Measurements from ENCODE around the gene DCST2.

Gene DCST2

DNA sequence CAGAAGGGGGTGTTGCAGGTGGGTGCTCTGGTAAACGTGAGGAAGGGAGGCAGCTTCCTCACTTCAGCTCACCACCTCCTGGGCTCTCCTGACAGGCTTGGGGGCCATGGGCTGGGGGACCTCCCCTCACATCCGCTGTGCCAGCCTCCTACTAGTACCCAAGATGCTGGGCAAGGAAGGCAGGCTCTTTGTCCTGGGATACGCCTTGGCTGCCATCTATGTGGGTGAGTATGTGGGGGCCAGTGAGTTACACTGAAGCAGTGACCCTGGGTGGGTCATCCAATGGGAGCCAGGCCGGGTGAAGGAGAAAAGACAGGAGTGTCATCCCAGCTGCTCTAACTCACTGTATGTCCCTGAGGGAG is 5.7 kb upstream of the DCST2 start:
- Histone ChIP-seq H3K4me2 (ENCODE audit: low read depth, low read length, poor library complexity, severe bottlenecking) (no peak overlapping the region), H3K36me3 (ENCODE audit: low read length) (no peaks in the 10 kb centered on the region), H3K4me3 (ENCODE audit: insufficient read depth, low read length, poor library complexity, severe bottlenecking) (no peak overlapping the region), H3K79me2 (ENCODE audit: insufficient read depth, low read length) (no peaks in the 10 kb centered on the region), H3K9me3 (ENCODE audit: insufficient read depth, low read length) (no peaks in the 10 kb centered on the region), H3K27me3 (ENCODE audit: low read length) (no peaks in the 10 kb centered on the region), H3K27ac (ENCODE audit: low read depth, low read length) (no peak overlapping the region), H4K20me1 (ENCODE audit: low read depth, low read length) (no peaks in the 10 kb centered on the region), H3K9ac (ENCODE audit: low read length) (no peak overlapping the region), H2AFZ (ENCODE audit: low read depth, low read length, severe bottlenecking) (no peak overlapping the region), H3F3A (ENCODE audit: insufficient read depth) (no peaks in the 10 kb centered on the region), H3K9me2 (replicated peaks; ENCODE audit: insufficient read depth, low read length) (no peaks in the 10 kb centered on the region)
- TF ChIP-seq EZH2phosphoT487 (conservative IDR thresholded peaks at IDR 0.05; ENCODE audit: low read length), result no peak
- TF ChIP-seq, protein P1, sequence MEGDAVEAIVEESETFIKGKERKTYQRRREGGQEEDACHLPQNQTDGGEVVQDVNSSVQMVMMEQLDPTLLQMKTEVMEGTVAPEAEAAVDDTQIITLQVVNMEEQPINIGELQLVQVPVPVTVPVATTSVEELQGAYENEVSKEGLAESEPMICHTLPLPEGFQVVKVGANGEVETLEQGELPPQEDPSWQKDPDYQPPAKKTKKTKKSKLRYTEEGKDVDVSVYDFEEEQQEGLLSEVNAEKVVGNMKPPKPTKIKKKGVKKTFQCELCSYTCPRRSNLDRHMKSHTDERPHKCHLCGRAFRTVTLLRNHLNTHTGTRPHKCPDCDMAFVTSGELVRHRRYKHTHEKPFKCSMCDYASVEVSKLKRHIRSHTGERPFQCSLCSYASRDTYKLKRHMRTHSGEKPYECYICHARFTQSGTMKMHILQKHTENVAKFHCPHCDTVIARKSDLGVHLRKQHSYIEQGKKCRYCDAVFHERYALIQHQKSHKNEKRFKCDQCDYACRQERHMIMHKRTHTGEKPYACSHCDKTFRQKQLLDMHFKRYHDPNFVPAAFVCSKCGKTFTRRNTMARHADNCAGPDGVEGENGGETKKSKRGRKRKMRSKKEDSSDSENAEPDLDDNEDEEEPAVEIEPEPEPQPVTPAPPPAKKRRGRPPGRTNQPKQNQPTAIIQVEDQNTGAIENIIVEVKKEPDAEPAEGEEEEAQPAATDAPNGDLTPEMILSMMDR (IDR thresholded peaks at IDR 0.05; ENCODE audit: insufficient read depth, low read length, poor library complexity, severe bottlenecking), result no peak

DNA sequence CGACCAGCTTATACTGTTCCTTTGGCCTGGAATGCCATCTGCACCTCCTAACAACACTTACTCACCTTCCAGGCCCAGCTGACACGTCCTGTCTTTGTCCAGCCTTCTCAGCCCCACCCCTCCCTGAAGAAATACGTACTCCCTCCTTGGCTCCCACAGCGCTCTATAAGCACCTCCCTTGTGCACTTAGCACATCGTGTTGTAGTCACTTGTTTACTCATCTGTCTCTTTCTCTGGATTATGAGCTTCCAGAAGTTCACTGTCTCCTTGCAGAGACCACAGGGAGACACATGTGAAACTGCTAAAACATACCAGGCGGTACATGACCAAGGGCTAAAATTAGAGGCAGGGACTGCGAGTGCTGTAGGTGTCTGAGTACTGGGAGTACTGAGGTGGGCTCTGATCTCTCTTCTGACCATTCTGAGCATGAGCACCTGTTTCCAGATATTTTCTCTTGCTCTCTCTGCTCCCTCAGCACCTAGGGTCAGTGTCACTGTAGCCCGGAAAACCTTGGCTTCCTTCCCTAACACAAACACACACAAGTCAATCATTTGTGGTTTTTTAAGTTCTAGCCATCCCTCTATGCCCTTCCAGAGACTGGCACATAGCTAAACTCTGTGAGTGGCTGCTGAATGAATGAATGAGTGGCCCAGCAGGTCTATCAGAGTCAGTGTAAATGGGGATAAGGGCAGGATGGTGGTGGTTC is 5.2 kb upstream of the DCST2 start:
- no peaks in the 10 kb centered on the region for H3K9me2 ChIP-seq (replicated peaks; ENCODE audit: insufficient read depth, low read length)
- H3K9me3 ChIP-seq (ENCODE audit: insufficient read depth, low read length), result no peaks in the 10 kb centered on the region
- H3K27me3 ChIP-seq (ENCODE audit: low read length), result no peaks in the 10 kb centered on the region
- no peaks in the 10 kb centered on the region for H3K36me3 ChIP-seq (ENCODE audit: low read length)
- no peaks in the 10 kb centered on the region for H4K20me1 ChIP-seq (ENCODE audit: low read depth, low read length)
- no peak overlapping the region for H3K4me3 ChIP-seq (ENCODE audit: insufficient read depth, low read length, poor library complexity, severe bottlenecking)
- no peak overlapping the region for H3K27ac ChIP-seq (ENCODE audit: low read depth, low read length)
- H3F3A ChIP-seq (ENCODE audit: insufficient read depth), result no peaks in the 10 kb centered on the region
- H3K9ac ChIP-seq (ENCODE audit: low read length), result no peak overlapping the region
- H3K4me2 ChIP-seq (ENCODE audit: low read depth, low read length, poor library complexity, severe bottlenecking), result no peak overlapping the region
- no peak for TF ChIP-seq EZH2phosphoT487 (conservative IDR thresholded peaks at IDR 0.05; ENCODE audit: low read length)
- TF ChIP-seq, protein P1 (IDR thresholded peaks at IDR 0.05; ENCODE audit: insufficient read depth, low read length, poor library complexity, severe bottlenecking), result no peak
- no peaks in the 10 kb centered on the region for H3K79me2 ChIP-seq (ENCODE audit: insufficient read depth, low read length)
- H2AFZ ChIP-seq (ENCODE audit: low read depth, low read length, severe bottlenecking), result no peak overlapping the region

DNA sequence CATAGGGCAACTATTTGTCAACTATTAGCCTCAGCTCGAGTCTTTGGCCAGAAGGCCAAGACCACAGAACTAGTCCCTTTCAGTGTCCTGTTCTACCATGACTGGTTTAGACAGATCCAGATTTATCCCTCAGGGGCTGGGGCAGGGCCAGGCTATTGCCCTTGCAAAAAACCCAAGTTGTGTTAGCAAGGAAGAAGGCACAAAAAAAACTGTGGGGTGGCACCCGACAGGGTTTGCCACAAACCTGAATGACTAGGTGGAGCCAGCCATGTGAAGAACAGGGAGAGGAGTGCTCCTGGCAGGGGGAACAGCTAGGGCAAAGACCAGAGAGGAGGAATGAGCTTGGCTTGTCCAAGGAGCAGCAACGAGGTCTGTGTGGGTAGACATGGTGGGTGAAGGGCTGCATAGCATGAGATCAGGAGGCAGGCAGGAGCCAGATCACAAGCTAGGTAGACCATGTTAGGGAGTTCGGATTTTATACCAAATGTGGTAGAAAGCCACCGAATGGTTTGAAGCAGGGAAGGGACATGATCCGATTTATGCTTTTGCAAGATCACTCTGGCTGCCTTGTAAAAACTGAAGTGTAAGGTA is 4.4 kb upstream of the DCST2 start:
- Histone ChIP-seq H3K4me2 (ENCODE audit: low read depth, low read length, poor library complexity, severe bottlenecking) (no peak overlapping the region), H3K9me2 (replicated peaks; ENCODE audit: insufficient read depth, low read length) (no peaks in the 10 kb centered on the region), H3K9ac (ENCODE audit: low read length) (no peak overlapping the region), H3K79me2 (ENCODE audit: insufficient read depth, low read length) (no peaks in the 10 kb centered on the region), H3K27me3 (ENCODE audit: low read length) (no peaks in the 10 kb centered on the region), H3F3A (ENCODE audit: insufficient read depth) (no peaks in the 10 kb centered on the region), H3K9me3 (ENCODE audit: insufficient read depth, low read length) (no peaks in the 10 kb centered on the region), H2AFZ (ENCODE audit: low read depth, low read length, severe bottlenecking) (no peak overlapping the region), H3K27ac (ENCODE audit: low read depth, low read length) (no peak overlapping the region), H3K4me3 (ENCODE audit: insufficient read depth, low read length, poor library complexity, severe bottlenecking) (no peak overlapping the region), H4K20me1 (ENCODE audit: low read depth, low read length) (no peaks in the 10 kb centered on the region), H3K36me3 (ENCODE audit: low read length) (no peaks in the 10 kb centered on the region)
- TF ChIP-seq, protein P1 (IDR thresholded peaks at IDR 0.05; ENCODE audit: insufficient read depth, low read length, poor library complexity, severe bottlenecking), result no peak
- no peak for TF ChIP-seq EZH2phosphoT487 (conservative IDR thresholded peaks at IDR 0.05; ENCODE audit: low read length)

All from SU-DHL-6 (cell line).